GM21515 (cell line): ENCODE measurements around the gene SYVN1.
"Not testable (repeated sequence)": the region's sequence is repeated elsewhere in the genome, so short reads cannot be mapped to it uniquely, and the experiment has no call there.

Experiments used
- ATAC-seq: cut with Tn5 transposase; IDR thresholded peaks from one replicate; pipeline ENCODE4 v1.9.1; 2021; ENCODE audit not compliant: unreplicated experiment

The SYVN1 gene

GRCh38 chr11:65151331-65151899 is 17.1 kb upstream of the SYVN1 start:
- no peak for ATAC-seq

- ATAC-seq: no peak
Measured at GRCh38 chr11:65150509-65151299, 16.4 kb upstream of the SYVN1 start.

GRCh38 chr11:65150131-65150508 is 15.8 kb upstream of the SYVN1 start:
- ATAC-seq: not testable (repeated sequence)

- no peak for ATAC-seq
Measured at GRCh38 chr11:65148657-65149056, 14.3 kb upstream of the SYVN1 start.

GRCh38 chr11:65147352-65148075 is 13.2 kb upstream of the SYVN1 start:
- no peak for ATAC-seq

- ATAC-seq: no peak
Measured at GRCh38 chr11:65141896-65142494, 7.7 kb upstream of the SYVN1 start.

GRCh38 chr11:65136515-65137096 is 2.3 kb upstream of the SYVN1 start:
- no peak for ATAC-seq

- no peak for ATAC-seq
Measured at GRCh38 chr11:65135633-65136145, 1.4 kb upstream of the SYVN1 start.

- ATAC-seq: peak; percentile 58
Measured at GRCh38 chr11:65134952-65135632, 773 bp upstream of the SYVN1 start.

GRCh38 chr11:65133724-65134123 is 595 bp downstream of the SYVN1 start:
- no peak for ATAC-seq

- ATAC-seq: no peak
Measured at GRCh38 chr11:65132988-65133700, 1.2 kb downstream of the SYVN1 start.

- peak; percentile 26 for ATAC-seq
Measured at GRCh38 chr11:65132238-65132987, 1.9 kb downstream of the SYVN1 start.

GRCh38 chr11:65131895-65132237 is 2.5 kb downstream of the SYVN1 start:
- ATAC-seq: no peak

- ATAC-seq: no peak
Measured at GRCh38 chr11:65131417-65131776, 2.9 kb downstream of the SYVN1 start.

- ATAC-seq: no peak
Measured at GRCh38 chr11:65130631-65131416, 3.5 kb downstream of the SYVN1 start.

- no peak for ATAC-seq
Measured at GRCh38 chr11:65129649-65130441, 4.5 kb downstream of the SYVN1 start.

- no peak for ATAC-seq
Measured at GRCh38 chr11:65128182-65129145, 5.9 kb downstream of the SYVN1 start.
